Measurements from ENCODE around the gene ST3GAL4. TPM values are rescaled to one million over a fixed set of nuclear protein-coding genes. Genes with fewer than 3 reads are reported as not detected.
A peak's percentile ranks its signal among the peaks of the same experiment; 100 is the strongest.

Gene ST3GAL4
- total and polyA plus RNA-seq, 9 of the 15 experiments (the other 6 are each of a cell fraction or from before 2014, with no cell fraction given): 0.27 to 22.9 (median 10.5) TPM

- DNase-seq (ENCODE audit: extremely low read depth in 1 of 4, low spot score in 3 of 4): no peak
- CTCF ChIA-PET (ENCODE audit: low intra/inter-chr PET ratio): no interaction called here
- intact Hi-C loops (cut with micrococcal nuclease): no loop called here
- Histone ChIP-seq H3K9me1 (ENCODE audit: control insufficient read depth, insufficient read depth, low read length) (no peaks in the 10 kb centered on the region), H3K36me3 (ENCODE audit: control insufficient read depth, insufficient read depth, low read length) (no peaks in the 10 kb centered on the region), H3K4me3 (no peak overlapping the region), H3K9ac (ENCODE audit: insufficient read depth in 1 of 2, low read depth in 2 of 2, low read length in 2 of 2) (no peak overlapping the region), H4K20me1 (replicated peaks; ENCODE audit: control insufficient read depth, insufficient read depth, low read length) (0 out of 2 replicates have a peak, but pooled peaks cover 6% of the 10 kb centered on the region), H3K4me1 (replicated peaks in 1 of 2; ENCODE audit: control insufficient read depth in 2 of 2, insufficient read depth in 2 of 2, low read length in 2 of 2) (no peaks in the 10 kb centered on the region; a peak in 1 of 5 replicates), H3K79me2 (ENCODE audit: control insufficient read depth, insufficient read depth, low read length) (no peaks in the 10 kb centered on the region), H3K9me3 (replicated peaks; ENCODE audit: control insufficient read depth, insufficient read depth, low read depth, low read length) (no peaks in the 10 kb centered on the region), H2AFZ (ENCODE audit: low read depth, low read length) (no peak overlapping the region), H3K27me3 (ENCODE audit: control insufficient read depth in 2 of 2, insufficient read depth in 2 of 2, low read length in 2 of 2) (peaks cover 21 to 78% of the 10 kb centered on the region in 2 experiments; a peak in 4 of 5 replicates), H3K4me2 (ENCODE audit: insufficient read depth, low read length) (no peak overlapping the region), H3K27ac (ENCODE audit: extremely low read depth, low read depth, low read length) (no peak overlapping the region)
- POLR2A ChIA-PET: no interaction called here
- in situ Hi-C loops (cut with MboI): no loop called here
- 16% methylated on average over 20 of the region's 20 CpGs for WGBS (ENCODE audit: insufficient coverage, low coverage, missing lambda C conversion rate)
- FAIRE-seq: no peak
- TF ChIP-seq CBX1 (IDR thresholded peaks at IDR 0.05; ENCODE audit: low read depth): no peak
- peak; percentile 28 for TF ChIP-seq PHF20 (IDR thresholded peaks at IDR 0.05; ENCODE audit: partially characterized antibody)
- peak; percentile 26; the same call in 1 of the 2 replicates for TF ChIP-seq SPI1 (IDR thresholded peaks at IDR 0.05; ENCODE audit: borderline replicate concordance, low read depth, low read length)
- BruUV-seq (replicated peaks): no TSS peak
- ATAC-seq: no peak
These were observed 101.5 kb downstream of the ST3GAL4 start for GRCh38 chr11:126456783-126457542.

- Histone ChIP-seq H2AFZ (ENCODE audit: low read depth, low read length) (no peak overlapping the region), H3K4me1 (replicated peaks in 1 of 2; ENCODE audit: control insufficient read depth in 2 of 2, insufficient read depth in 2 of 2, low read length in 2 of 2) (no peaks in the 10 kb centered on the region; a peak in 1 of 5 replicates), H4K20me1 (replicated peaks; ENCODE audit: control insufficient read depth, insufficient read depth, low read length) (0 out of 2 replicates have a peak, but pooled peaks cover 6% of the 10 kb centered on the region), H3K9me3 (replicated peaks; ENCODE audit: control insufficient read depth, insufficient read depth, low read depth, low read length) (no peaks in the 10 kb centered on the region), H3K27ac (ENCODE audit: extremely low read depth, low read depth, low read length) (no peak overlapping the region), H3K9me1 (ENCODE audit: control insufficient read depth, insufficient read depth, low read length) (no peaks in the 10 kb centered on the region), H3K36me3 (ENCODE audit: control insufficient read depth, insufficient read depth, low read length) (no peaks in the 10 kb centered on the region), H3K27me3 (ENCODE audit: control insufficient read depth in 2 of 2, insufficient read depth in 2 of 2, low read length in 2 of 2) (peaks cover 22 to 87% of the 10 kb centered on the region in 2 experiments; a peak in 4 of 5 replicates), H3K79me2 (ENCODE audit: control insufficient read depth, insufficient read depth, low read length) (no peaks in the 10 kb centered on the region), H3K4me3 (no peak overlapping the region), H3K9ac (ENCODE audit: insufficient read depth in 1 of 2, low read depth in 2 of 2, low read length in 2 of 2) (no peak overlapping the region), H3K4me2 (ENCODE audit: insufficient read depth, low read length) (no peak overlapping the region)
- ChIA-PET POLR2A (interaction anchor here (0.5 kb wide), 1 partner anchor 130 kb away, joined by 3 read pairs; no protein-coding TSS in a partner anchor), CTCF (ENCODE audit: low intra/inter-chr PET ratio) (no interaction called here)
- no peak for DNase-seq (ENCODE audit: extremely low read depth in 1 of 4, low spot score in 3 of 4)
- no peak for FAIRE-seq
- intact Hi-C loops (cut with micrococcal nuclease): no loop called here
- ATAC-seq: no peak
- WGBS (ENCODE audit: insufficient coverage, low coverage, missing lambda C conversion rate): 0% methylated on average over 8 of the region's 8 CpGs
- in situ Hi-C loops (cut with MboI): no loop called here
- BruUV-seq (replicated peaks): no TSS peak
- no peak for TF ChIP-seq TFAM (CRISPR knock-in tag; conservative IDR thresholded peaks at IDR 0.05)
- TF ChIP-seq ZBTB34 (CRISPR knock-in tag; IDR thresholded peaks at IDR 0.05): no peak
- TF ChIP-seq CHAMP1 (IDR thresholded peaks at IDR 0.05): no peak
- TF ChIP-seq CREB1 (IDR thresholded peaks at IDR 0.05): no peak
- no peak for TF ChIP-seq CREB1 (CRISPR knock-in tag; IDR thresholded peaks at IDR 0.05)
- no peak for TF ChIP-seq TRIM28 (IDR thresholded peaks at IDR 0.05)
- no peak for TF ChIP-seq ILF3 (IDR thresholded peaks at IDR 0.05; ENCODE audit: borderline replicate concordance)
These were observed 102.3 kb downstream of the ST3GAL4 start for GRCh38 chr11:126457817-126458216.

All from K562 (cell line).